Measurements from ENCODE around the gene LRP8. TPM values are rescaled to one million over a fixed set of nuclear protein-coding genes. Genes with fewer than 3 reads are reported as not detected.

LRP8 gene
- total and polyA plus RNA-seq, 7 donors = 0.17 to 2.4 (median 0.94) TPM

- Histone ChIP-seq H3K9me3 (no peaks in the 10 kb centered on the region), H3K36me3 (ENCODE audit: insufficient read depth in 1 of 2, low read depth in 1 of 2) (no peaks in the 10 kb centered on the region), H3K4me3 (no peak overlapping the region), H3K27me3 (ENCODE audit: insufficient read depth in 3 of 3, low read length in 2 of 3) (no peaks in the 10 kb centered on the region), H3K4me1 (no peaks in the 10 kb centered on the region), H3K27ac (no peak overlapping the region)
- no peak for TF ChIP-seq CTCF (IDR thresholded peaks at IDR 0.05)
- ATAC-seq (no peak), DNase-seq (no peak)
- 96 to 100% (median 96%) methylated on average over 5 of the region's 5 CpGs for WGBS, 3 donors
- intact Hi-C loops (cut with DNase I) = no loop called here
These were observed 56.3 kb downstream of the LRP8 start for GRCh38 chr1:53271446-53272090.

GRCh38 chr1:53270873-53271272 lies 57.0 kb downstream of the LRP8 start:
- Histone ChIP-seq H3K4me1 (no peaks in the 10 kb centered on the region), H3K27me3 (ENCODE audit: insufficient read depth in 3 of 3, low read length in 2 of 3) (no peaks in the 10 kb centered on the region), H3K4me3 (no peak overlapping the region), H3K36me3 (ENCODE audit: insufficient read depth in 1 of 2, low read depth in 1 of 2) (no peaks in the 10 kb centered on the region), H3K9me3 (no peaks in the 10 kb centered on the region), H3K27ac (no peak overlapping the region)
- ATAC-seq (no peak), DNase-seq (no peak)
- TF ChIP-seq CTCF (IDR thresholded peaks at IDR 0.05) = no peak
- WGBS, 3 donors = 88 to 92% (median 90%) methylated on average over 8 of the region's 8 CpGs
- intact Hi-C loops (cut with DNase I) = no loop called here

- no peaks in the 10 kb centered on the region for H3K27me3 ChIP-seq (ENCODE audit: insufficient read depth in 3 of 3, low read length in 2 of 3)
- no peaks in the 10 kb centered on the region for H3K4me1 ChIP-seq
- intact Hi-C loops (cut with DNase I) = no loop called here
- no peaks in the 10 kb centered on the region for H3K9me3 ChIP-seq
- H3K27ac ChIP-seq = no peak overlapping the region
- DNase-seq (no peak), ATAC-seq (no peak)
- no peak overlapping the region for H3K4me3 ChIP-seq
- TF ChIP-seq CTCF (IDR thresholded peaks at IDR 0.05) = no peak
- 75 to 84% (median 83%) methylated on average over 1 of the region's 1 CpG for WGBS, 3 donors
- H3K36me3 ChIP-seq (ENCODE audit: insufficient read depth in 1 of 2, low read depth in 1 of 2) = no peaks in the 10 kb centered on the region
These were observed 57.8 kb downstream of the LRP8 start for GRCh38 chr1:53270107-53270506.

GRCh38 chr1:53267761-53268160 lies 60.1 kb downstream of the LRP8 start:
- no peaks in the 10 kb centered on the region for H3K4me1 ChIP-seq
- intact Hi-C loops (cut with DNase I) = no loop called here
- no peak overlapping the region for H3K4me3 ChIP-seq
- ATAC-seq (no peak), DNase-seq (no peak)
- H3K36me3 ChIP-seq (ENCODE audit: insufficient read depth in 1 of 2, low read depth in 1 of 2) = no peaks in the 10 kb centered on the region
- TF ChIP-seq CTCF (IDR thresholded peaks at IDR 0.05) = no peak
- H3K9me3 ChIP-seq = no peaks in the 10 kb centered on the region
- H3K27me3 ChIP-seq (ENCODE audit: insufficient read depth in 3 of 3, low read length in 2 of 3) = no peaks in the 10 kb centered on the region
- no peak overlapping the region for H3K27ac ChIP-seq

- ATAC-seq (peak in 1 of 4 donors; percentile 48), DNase-seq (no peak)
- no peaks in the 10 kb centered on the region for H3K4me1 ChIP-seq
- intact Hi-C loops (cut with DNase I) = no loop called here
- H3K36me3 ChIP-seq (ENCODE audit: insufficient read depth in 1 of 2, low read depth in 1 of 2) = no peaks in the 10 kb centered on the region
- H3K27me3 ChIP-seq (ENCODE audit: insufficient read depth in 3 of 3, low read length in 2 of 3) = no peaks in the 10 kb centered on the region
- no peak overlapping the region for H3K4me3 ChIP-seq
- H3K27ac ChIP-seq = no peak overlapping the region
- TF ChIP-seq CTCF (IDR thresholded peaks at IDR 0.05) = no peak
- no peaks in the 10 kb centered on the region for H3K9me3 ChIP-seq
These were observed 61.8 kb downstream of the LRP8 start for GRCh38 chr1:53266038-53266437.

Measured in psoas muscle (tissue), 8 donors.